GM10847 (cell line): ENCODE measurements around the gene MRPL36.
A peak's percentile ranks its signal among the peaks of the same experiment; 100 is the strongest.

Source experiments
- POLR2A ChIP-seq: IDR thresholded peaks from 2 replicates; pipeline ENCODE4 v1.6.1; 2011; ENCODE audit not compliant: insufficient read length; ENCODE audit errors: extremely low read depth

Gene MRPL36

GRCh38 chr5:1806974-1807373, 7.3 kb upstream of the MRPL36 start:
- no peak for TF ChIP-seq POLR2A

GRCh38 chr5:1806199-1806598, 6.6 kb upstream of the MRPL36 start:
- TF ChIP-seq POLR2A = no peak

- TF ChIP-seq POLR2A = no peak
Observed at GRCh38 chr5:1805736-1806135, 6.1 kb upstream of the MRPL36 start.

GRCh38 chr5:1805326-1805725, 5.7 kb upstream of the MRPL36 start:
- TF ChIP-seq POLR2A = no peak

- TF ChIP-seq POLR2A = no peak
Observed at GRCh38 chr5:1804001-1804690, 4.5 kb upstream of the MRPL36 start.

GRCh38 chr5:1803192-1803591, 3.6 kb upstream of the MRPL36 start:
- TF ChIP-seq POLR2A = no peak

- TF ChIP-seq POLR2A = no peak
Observed at GRCh38 chr5:1801967-1802295, 2.3 kb upstream of the MRPL36 start.

- TF ChIP-seq POLR2A = peak; percentile 77
Observed at GRCh38 chr5:1801222-1801966, 1.8 kb upstream of the MRPL36 start, which contains the start of gene NDUFS6. NDUFS6 (plus strand) TSS chr5:1801407; CDS start chr5:1801418, 11 bp downstream.

GRCh38 chr5:1800472-1801221, 1.0 kb upstream of the MRPL36 start:
- no peak for TF ChIP-seq POLR2A

GRCh38 chr5:1799110-1799601, 481 bp downstream of the MRPL36 start:
- TF ChIP-seq POLR2A = no peak

- no peak for TF ChIP-seq POLR2A
Observed at GRCh38 chr5:1797855-1798254, 1.8 kb downstream of the MRPL36 start.

- TF ChIP-seq POLR2A = no peak
Observed at GRCh38 chr5:1797103-1797800, 2.4 kb downstream of the MRPL36 start.

- TF ChIP-seq POLR2A = no peak
Observed at GRCh38 chr5:1796371-1797102, 3.1 kb downstream of the MRPL36 start.

GRCh38 chr5:1795931-1796330, 3.7 kb downstream of the MRPL36 start:
- TF ChIP-seq POLR2A = no peak

GRCh38 chr5:1795506-1795905, 4.1 kb downstream of the MRPL36 start:
- no peak for TF ChIP-seq POLR2A
